HG03354 (cell line): ENCODE data around the gene LSM14B.

Experiments used
- ATAC-seq: cut with Tn5 transposase; IDR thresholded peaks from one replicate; pipeline ENCODE4 v1.9.1; 2021; ENCODE audit warnings: mild to moderate bottlenecking; ENCODE audit not compliant: unreplicated experiment, poor library complexity, severe bottlenecking

LSM14B gene

DNA sequence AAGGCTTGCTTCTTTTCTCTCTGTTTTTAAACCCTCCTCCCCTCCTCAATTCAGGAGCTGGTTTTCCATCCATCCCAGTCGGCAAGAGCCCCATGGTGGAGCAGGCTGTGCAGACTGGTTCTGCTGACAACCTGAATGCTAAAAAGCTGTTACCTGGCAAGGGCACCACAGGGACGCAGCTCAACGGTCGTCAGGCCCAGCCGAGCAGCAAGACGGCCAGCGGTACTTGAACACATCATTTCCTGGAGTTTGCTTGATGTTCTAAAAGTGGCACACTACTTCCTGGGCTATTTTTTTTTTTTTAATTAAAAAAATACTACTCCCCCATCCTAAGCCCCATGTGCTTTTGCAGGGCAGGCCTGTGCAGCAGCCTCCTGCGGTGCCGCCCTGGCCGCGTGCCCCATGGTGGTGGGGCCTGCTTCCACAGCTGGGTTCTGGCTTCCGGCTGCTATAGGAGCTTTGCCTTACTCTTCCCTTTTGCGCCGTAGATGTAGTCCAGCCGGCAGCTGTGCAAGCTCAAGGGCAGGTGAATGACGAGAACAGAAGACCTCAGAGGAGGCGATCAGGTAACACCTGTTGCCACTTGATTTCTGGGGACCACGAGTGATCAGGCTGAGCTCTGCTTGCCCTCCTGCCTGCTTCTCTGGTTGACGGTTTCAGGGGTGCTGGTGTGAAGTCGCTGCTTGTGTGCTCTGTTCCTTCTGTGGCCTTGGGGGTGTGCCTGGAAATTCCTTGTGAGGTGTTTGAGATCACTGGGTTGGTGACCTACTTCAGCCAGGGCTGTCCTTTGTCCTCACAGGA is 7.7 kb downstream of the LSM14B start:
- no peak for ATAC-seq

DNA sequence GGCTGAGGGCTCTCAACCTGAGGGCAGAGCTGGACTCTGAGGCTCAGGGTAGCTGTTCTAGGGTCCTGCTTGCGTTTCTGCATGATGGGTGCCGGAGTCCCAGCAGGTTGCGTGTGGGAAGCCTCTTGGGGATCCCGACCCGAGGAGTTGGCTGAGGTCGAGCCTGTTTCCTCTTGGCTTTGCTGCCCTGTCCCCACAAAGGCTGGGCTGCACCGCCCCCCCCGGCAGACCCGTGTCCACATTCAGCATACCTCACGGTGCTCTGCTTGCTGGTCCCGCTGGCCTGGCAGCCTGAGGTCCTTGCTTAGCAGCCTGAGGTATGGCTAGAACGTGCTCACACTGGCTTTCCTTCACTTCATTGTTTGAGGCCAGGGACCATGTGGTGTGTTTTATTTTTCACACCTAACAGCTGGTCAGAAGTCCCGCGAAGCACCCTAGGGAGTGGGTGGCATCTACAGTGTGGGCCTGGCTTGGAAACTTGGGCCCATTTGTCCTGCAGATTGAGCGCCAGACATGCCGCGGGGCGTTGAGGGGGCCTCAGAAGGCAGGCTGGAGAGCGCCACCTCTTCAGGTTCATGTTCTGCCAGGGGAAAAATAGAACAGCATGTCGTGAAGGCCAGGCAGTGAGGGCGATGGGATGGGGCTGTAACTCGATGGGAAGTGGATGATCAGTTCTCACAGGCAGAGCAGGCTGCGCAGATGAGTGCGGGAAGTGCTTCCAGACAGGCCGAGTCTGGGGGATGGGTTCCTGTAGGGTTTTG is 9.5 kb downstream of the LSM14B start:
- no peak for ATAC-seq

DNA sequence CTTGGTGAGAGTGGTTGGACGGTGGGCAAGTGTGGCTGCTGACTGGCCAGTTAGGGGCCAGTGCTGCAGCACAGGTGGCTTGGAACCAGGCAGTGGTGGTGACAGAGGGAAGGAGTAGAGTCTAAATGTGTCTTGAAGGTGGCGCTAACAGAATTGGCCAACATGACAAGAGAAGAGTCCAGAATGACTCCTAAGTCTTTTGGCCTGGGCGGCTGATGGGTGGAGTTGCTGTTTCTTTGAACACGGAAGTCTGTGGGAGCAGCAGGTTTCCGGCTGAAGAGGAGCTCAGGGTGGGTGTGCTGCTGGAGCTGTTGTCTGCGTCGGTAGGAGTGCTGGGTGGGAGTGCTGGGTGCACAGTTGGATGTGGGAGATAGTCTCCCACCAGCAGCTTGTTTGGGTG is 10.1 kb downstream of the LSM14B start:
- no peak for ATAC-seq

DNA sequence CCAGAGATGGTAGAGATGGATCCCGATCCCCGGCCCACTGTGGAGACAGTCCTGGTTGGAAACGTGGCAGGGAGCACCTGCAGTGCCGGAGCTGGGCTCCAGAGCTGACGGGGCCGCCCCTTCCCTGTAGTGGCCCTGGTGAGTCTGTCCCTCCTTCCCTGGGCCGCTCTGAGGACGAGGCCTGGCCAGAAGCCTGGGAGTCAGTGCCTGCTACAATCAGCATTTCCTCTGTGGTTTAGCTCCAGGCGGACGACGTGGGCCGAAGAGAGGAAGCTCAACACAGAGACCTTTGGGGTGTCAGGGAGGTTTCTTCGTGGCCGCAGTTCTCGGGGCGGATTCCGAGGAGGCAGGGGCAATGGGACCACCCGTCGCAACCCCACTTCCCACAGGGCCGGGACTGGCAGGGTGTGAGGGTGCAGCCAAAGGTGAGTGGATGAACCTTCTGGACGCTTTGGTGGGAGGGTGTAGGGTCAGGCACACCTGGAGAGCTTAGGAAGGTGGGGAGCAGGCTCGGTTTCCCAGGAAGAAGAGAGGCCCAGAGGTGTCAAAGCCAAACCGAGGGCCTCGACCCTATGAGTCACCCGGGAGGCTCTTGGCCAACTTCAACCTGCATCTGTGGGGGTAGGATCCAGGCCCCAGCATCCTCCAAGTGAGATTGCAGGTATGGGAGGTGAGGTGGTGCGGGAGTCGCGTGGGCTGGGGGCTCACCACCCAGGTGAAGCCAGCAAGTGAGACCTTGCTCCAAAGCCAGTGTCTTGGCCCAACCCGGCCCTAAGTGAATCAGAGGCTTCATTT is 11.0 kb downstream of the LSM14B start:
- no peak for ATAC-seq

DNA sequence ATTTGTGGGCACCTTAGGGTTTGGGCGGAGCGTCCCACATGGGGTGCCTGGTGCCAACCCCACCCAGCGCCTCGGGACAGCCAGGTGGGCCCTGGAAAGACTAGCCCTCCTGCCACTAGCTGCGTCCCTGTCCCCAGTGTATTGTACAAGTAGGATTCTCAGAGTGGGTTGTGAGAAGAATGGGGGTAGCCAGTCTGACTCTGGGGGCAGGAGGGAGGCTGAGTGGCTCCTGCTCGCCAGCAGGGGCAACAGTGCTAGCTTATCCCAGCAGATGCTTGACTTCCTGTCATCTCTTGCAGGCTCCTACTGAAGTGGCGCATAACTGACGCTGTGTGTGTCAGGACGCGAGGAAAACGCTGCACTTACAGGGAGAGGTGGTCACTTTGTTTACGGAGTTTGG is 11.6 kb downstream of the LSM14B start:
- ATAC-seq = no peak

DNA sequence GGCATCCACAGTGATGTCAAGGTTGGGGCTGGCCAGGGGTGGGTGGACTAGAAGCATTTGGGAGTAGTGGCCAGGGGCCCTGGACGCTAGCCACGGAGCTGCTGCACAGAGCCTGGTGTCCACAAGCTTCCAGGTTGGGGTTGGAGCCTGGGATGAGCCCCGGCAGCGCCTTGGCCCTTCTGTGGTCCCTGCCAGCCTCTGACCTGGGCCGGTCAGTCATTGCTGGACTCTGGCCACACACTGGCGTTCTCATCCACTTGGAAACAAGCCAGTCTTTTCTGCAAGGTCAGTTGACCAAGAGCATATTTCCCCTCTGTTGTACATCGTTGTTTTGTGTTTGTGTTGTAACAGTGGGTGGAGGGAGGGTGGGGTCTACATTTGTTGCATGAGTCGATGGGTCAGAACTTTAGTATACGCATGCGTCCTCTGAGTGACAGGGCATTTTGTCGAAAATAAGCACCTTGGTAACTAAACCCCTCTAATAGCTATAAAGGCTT is 12.5 kb downstream of the LSM14B start:
- no peak for ATAC-seq

DNA sequence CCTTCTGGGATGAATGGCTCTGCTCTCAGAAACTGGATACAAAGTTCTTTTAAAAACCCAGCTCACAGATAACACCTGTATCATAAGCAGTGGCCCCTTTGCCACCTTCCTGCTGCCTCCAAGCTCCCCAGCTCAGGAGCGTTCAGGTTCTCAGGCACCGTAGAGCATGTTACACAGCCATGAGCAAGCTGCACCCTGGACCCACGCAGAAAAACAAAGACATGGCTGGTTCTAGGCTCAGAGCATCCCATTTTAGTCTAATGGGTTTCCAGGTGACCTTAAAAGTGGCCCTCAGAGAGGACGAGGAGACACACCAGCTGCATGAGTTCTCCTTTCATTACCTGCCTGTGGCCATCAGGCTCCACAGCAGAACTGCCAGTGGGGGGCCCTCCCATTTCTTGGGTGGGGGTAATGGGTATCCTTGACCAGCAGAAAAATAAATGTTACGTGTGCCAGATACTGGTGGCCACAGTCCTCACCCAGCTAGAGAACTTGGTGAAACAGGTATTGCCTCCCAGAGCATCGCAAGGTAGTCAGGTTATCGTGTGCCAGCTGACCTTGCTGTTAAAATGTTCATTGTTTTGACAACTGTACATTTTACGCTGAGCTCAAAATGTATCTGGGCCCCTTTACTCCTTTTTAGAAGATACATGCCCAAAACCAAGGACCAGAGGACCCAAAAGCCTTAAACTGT is 13.4 kb downstream of the LSM14B start:
- no peak for ATAC-seq

DNA sequence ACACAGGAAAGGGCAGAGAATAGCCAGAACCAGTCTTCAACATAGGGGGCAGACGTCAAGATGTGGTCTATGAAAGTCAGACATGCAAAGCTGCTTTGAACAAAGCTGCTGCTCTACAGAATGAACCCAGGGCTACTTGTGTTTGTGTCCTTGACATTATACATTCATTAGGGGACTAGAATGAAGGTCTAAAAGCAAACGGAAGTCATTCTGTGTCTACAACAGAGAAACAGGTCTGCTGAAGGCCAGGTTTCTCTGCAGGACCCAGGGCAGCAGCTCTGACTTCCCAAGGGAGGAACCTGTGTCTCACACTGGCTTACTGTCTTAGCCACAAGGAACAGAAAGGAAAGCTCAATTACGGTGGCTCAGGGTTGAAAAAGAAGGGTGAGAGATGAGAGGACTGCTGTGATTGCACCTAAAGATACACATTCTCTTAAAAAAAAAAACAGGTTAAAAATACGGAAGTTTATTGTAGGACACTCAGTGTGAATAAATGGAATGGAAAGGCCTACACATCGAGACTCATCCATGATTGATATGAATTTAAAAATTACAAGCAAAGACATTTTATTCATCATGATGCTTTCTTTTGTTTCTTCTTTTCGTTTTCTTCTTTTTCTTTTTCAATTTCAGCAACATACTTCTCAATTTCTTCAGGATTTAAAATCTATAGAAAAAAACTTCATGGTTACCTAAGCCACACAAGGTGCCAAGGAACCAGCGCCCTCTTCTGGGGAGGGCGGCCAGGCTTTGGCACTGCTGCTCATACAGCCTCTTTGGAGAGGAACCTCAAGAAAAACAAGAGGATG is 14.2 kb downstream of the LSM14B start:
- no peak for ATAC-seq

DNA sequence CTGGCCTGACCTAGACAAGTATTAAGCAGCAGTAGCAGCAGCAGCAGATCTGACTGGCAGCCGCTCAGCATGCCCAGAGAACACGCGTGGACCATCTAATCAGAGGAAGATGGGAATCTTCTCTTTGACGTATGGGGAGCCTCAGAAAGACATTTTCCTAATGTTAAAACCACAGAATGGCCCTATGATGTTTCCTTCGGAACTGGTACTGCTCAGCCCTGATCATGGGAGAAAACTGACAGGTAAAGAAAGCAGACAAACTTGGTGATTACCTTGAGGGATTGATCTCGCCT is 14.8 kb downstream of the LSM14B start:
- no peak for ATAC-seq

DNA sequence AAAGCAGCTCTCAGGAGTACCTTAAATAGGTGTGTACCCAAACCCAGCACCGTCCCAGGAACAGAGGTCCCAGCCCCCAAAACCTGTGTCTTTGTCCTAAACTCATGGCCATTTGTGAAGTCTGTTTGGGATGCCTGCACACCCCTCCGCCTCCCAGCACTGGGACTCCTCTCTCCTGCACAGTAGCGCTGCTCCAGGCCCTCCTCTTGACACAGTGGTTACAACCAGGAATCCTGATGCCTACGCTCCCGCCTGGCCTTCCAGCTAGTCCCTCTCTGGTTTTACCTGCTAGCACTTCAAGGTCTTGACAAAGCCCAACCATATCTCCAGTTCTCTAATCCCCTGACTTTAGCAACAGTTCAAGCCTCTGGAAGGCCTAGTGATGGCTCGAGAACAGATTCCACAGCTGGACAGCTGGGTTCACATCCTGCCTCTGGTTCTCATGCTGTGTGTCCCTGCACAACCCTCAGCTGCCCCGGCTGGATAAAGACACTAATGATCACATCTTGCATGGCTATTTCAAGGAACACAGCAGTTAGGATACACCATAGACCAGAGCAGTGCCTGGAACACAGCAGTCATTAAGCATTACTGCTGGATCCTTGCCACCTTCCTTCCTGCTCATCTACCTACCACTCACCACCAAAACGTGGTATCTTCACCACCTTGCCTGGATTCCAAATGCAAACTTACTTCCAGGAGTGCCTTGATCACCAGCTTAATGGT is 15.4 kb downstream of the LSM14B start:
- ATAC-seq = no peak

DNA sequence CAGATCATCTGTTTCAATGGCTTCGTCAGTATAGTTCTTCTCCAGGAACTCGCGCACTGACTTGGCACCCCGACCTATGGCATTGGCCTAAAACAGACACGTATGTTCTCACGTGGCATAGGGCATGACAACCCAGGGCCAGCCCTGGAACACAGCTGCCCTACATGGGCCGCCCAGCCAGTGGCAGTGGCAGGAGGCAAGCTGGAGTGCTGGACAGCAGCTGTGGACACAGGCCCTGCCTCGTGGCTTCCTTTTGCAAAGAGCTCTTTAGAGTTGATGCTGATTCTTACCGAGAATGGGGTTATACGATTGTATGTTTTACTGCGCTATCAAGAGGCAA is 15.9 kb downstream of the LSM14B start:
- ATAC-seq = no peak

DNA sequence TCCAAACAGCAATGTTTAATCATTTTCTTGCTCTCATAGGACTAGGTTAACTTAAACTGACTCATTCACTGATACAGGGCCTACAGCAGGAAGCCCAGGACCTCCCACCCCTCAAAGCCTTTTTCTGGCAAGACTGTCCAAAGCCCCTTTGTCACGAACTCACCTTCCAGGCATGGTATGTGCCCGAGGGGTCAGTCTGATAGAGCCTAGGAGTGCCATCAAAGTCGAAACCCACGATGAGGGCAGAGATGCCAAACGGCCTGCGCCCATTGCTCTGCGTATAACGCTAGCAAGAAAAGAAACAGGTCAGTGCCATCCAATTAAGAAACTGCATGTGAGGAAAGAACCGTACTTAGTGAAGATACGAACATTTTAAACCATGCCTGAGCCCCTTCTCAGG is 16.6 kb downstream of the LSM14B start:
- no peak for ATAC-seq

DNA sequence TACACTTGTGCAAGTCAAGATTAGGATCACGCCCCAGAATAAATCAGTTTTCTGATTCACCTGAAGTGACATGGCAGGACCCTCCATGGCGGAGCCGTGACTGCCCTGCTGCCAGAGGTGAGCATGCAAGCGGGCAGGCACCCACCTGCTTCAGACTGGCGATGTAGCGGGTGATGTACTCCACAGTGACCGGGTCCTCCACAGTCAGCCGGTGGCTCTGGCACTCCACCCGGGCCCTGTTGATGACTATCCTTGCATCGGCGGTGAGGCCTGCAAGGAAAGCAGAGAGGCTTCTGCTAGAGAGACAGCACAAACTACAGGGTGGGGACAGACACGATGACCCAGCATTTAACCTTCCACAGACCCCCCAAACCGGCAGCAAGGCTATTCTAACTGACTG is 17.4 kb downstream of the LSM14B start:
- no peak for ATAC-seq

DNA sequence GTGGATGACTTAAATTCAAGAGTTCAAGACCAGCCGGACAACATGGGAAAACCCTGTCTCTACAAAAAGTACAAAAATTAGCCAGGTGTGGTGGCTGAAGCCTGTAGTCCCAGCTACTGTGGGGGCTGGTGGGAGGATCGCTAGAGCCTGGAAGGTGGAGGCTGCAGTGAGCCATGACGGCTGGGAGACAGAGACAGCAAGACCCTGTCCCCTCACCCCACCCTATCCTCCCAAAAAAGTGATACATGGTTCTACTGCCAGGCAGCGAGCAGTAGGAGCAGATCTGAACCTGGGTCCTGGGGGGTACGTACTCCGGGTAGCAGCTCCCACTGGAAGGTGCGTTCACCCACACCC is 18.7 kb downstream of the LSM14B start:
- no peak for ATAC-seq

DNA sequence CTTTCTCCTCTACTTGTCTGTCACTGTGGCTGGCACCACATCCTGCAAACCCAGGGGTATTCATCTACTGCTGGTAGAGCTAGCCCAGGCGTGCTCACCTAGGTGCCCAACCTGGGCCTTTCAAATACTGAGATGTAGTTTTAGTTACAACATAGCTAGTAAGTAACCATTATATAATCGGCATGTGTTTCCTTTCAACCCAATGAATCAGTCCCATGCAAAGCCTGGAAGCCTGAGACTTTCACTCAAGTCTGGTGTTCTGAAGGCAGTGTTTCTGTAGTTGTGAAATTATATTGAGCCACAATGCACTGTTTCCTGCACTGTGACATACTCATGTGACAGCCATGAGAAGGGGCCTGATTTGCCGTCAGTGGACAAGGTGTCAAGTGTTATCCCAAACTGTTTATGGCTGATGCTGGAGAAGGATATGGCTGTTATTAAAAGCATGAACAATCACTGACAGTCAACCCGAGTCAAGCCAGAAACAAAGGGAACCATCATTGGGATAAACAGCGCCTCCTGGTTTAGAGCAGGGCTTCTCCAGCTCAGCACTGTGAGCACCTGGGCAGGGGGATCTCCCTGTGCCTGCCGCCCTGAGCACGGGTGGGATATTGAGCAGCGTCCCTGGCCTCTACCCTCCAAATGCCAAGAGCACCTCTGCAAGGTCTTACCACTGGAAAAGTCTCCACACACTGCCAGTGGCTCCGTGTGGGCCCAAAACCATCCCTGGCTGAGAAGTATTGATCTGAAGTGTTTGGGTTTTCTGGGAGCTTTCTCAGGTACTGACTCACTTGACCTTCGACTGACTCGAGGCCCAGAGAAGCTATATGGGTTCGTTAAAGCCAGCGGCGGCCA is 19.3 kb downstream of the LSM14B start:
- ATAC-seq = no peak

DNA sequence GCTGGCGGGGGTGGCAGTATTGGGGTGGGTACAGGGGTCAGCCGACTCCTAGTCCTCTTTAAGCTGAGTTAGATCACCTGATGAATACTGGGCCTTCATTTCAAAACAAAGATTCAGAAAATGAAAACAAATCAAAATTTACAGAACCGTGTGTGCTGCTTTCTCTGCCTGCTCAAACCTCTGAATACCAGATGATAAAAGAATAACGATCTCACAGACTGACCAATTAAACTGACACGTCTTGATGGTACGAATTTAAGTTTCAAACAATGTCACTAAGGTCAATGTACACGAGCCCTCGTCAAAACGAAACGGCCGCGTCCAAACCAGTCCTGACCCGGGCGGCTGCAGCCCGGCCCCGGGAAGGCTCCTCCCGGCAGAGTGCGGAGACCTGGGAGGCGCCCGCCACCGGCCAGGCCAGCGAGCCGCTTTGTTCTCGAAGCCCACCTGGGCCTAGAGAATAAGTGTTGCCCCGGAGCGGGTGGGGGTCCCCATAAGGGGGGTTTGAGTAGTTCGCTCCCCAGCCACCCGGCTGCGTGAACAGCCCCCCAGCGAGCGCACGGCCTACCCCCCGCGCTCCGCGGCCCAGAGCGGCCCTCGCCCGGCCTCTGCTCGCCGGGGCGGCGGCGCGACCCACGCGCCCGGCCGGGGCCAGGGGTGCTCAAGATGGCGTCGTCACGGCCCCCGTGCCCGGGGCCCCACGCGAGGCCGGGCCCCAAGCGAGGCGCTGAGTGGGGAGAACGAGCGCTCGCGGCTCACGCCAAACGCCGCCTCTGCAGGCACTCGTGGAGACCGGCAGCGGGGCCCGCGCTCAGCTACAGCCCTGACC is 20.2 kb downstream of the LSM14B start:
- peak; percentile 11 for ATAC-seq
